Panc1 (cell line): ENCODE measurements around the gene RBM10.

Source experiments
- POLR2AphosphoS5 ChIP-seq: IDR thresholded peaks from 2 replicates; pipeline ENCODE4 v1.6.1; 2012; ENCODE audit warnings: mild to moderate bottlenecking, low read depth, low read length, moderate library complexity
- SIN3A ChIP-seq: IDR thresholded peaks from 2 replicates; pipeline ENCODE4 v1.6.1; 2012; ENCODE audit warnings: low read depth, mild to moderate bottlenecking, low read length, moderate library complexity, borderline replicate concordance; ENCODE audit not compliant: insufficient read depth
- TF ChIP-seq, protein P1 (sequence below): fragments of 450-650 bp; IDR thresholded peaks from 2 replicates; pipeline ENCODE4 v1.5.1; 2017; ENCODE audit warnings: mild to moderate bottlenecking
- TF ChIP-seq, protein P2 (sequence below), 2 experiments: IDR thresholded peaks; 2 replicates each; pipeline ENCODE4 v1.6.1; 2011 to 2012; ENCODE audit warnings: low read depth in 2 of 2, control low read depth in 1 of 2, low read length in 1 of 2, mild to moderate bottlenecking in 1 of 2, moderate library complexity in 1 of 2; ENCODE audit not compliant: insufficient read depth in 1 of 2

DNA sequence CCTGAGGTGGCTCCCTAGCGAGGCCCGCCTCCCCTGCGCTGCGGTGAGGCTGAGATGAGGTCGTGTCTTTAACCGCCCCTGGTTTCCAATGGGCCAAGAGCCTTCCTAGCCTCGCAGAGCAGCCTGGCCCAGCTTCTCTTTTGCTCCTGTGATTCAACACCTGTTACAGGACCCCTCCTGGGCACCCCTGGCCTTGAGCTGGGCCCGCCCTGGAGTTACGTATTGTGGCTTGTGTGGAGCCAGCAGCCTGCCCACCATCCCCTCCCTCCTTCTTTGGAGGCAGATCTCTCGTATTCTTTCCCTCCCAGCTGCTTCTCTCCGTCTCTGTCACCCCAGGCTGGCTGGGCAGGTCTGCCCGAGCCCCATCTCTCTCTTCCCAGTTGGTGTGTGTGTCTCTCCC lies 29.4 kb downstream of the RBM10 start:
- TF ChIP-seq, protein P1, sequence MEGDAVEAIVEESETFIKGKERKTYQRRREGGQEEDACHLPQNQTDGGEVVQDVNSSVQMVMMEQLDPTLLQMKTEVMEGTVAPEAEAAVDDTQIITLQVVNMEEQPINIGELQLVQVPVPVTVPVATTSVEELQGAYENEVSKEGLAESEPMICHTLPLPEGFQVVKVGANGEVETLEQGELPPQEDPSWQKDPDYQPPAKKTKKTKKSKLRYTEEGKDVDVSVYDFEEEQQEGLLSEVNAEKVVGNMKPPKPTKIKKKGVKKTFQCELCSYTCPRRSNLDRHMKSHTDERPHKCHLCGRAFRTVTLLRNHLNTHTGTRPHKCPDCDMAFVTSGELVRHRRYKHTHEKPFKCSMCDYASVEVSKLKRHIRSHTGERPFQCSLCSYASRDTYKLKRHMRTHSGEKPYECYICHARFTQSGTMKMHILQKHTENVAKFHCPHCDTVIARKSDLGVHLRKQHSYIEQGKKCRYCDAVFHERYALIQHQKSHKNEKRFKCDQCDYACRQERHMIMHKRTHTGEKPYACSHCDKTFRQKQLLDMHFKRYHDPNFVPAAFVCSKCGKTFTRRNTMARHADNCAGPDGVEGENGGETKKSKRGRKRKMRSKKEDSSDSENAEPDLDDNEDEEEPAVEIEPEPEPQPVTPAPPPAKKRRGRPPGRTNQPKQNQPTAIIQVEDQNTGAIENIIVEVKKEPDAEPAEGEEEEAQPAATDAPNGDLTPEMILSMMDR: no peak
- TF ChIP-seq, protein P2, sequence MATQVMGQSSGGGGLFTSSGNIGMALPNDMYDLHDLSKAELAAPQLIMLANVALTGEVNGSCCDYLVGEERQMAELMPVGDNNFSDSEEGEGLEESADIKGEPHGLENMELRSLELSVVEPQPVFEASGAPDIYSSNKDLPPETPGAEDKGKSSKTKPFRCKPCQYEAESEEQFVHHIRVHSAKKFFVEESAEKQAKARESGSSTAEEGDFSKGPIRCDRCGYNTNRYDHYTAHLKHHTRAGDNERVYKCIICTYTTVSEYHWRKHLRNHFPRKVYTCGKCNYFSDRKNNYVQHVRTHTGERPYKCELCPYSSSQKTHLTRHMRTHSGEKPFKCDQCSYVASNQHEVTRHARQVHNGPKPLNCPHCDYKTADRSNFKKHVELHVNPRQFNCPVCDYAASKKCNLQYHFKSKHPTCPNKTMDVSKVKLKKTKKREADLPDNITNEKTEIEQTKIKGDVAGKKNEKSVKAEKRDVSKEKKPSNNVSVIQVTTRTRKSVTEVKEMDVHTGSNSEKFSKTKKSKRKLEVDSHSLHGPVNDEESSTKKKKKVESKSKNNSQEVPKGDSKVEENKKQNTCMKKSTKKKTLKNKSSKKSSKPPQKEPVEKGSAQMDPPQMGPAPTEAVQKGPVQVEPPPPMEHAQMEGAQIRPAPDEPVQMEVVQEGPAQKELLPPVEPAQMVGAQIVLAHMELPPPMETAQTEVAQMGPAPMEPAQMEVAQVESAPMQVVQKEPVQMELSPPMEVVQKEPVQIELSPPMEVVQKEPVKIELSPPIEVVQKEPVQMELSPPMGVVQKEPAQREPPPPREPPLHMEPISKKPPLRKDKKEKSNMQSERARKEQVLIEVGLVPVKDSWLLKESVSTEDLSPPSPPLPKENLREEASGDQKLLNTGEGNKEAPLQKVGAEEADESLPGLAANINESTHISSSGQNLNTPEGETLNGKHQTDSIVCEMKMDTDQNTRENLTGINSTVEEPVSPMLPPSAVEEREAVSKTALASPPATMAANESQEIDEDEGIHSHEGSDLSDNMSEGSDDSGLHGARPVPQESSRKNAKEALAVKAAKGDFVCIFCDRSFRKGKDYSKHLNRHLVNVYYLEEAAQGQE (IDR thresholded peaks at IDR 0.05; ENCODE audit: insufficient read depth in 1 of 2, low read depth in 2 of 2, low read length in 1 of 2): no peak
- TF ChIP-seq SIN3A: no peak
- TF ChIP-seq POLR2AphosphoS5: no peak
